Neural cell (in vitro differentiated cells): ENCODE measurements around the gene EML4. TPM values are rescaled to one million over a fixed set of nuclear protein-coding genes. Genes with fewer than 3 reads are reported as not detected.

Source experiments
- H2AFZ ChIP-seq: fragments of 200-600, 300-800 bp; sonication (generic), shearing (Covaris generic); 2 replicates; pipeline ENCODE4 v1.6.0; 2014; ENCODE audit warnings: low read depth, mild to moderate bottlenecking, antibody characterized with exemption, low read length, moderate library complexity
- H3F3A ChIP-seq: fragments of 200-600 bp; shearing (Covaris generic); 2 replicates; pipeline ENCODE4 v1.6.1; 2016; ENCODE audit warnings: mild to moderate bottlenecking, moderate library complexity, mixed read lengths, antibody characterized with exemption, low read length; ENCODE audit not compliant: insufficient read depth, poor library complexity, severe bottlenecking
- H3K27ac ChIP-seq: fragments of 200-600, 300-800 bp; sonication (generic), shearing (Covaris generic); 2 replicates; pipeline ENCODE4 v1.5.1; 2014; ENCODE audit warnings: mild to moderate bottlenecking, low read length, moderate library complexity
- H3K27me3 ChIP-seq: fragments of 300-800, 200-600 bp; sonication (generic), shearing (Covaris generic); 2 replicates; pipeline ENCODE4 v1.6.0; 2014; ENCODE audit warnings: mild to moderate bottlenecking, low read depth, low read length, moderate library complexity; ENCODE audit not compliant: insufficient read depth
- H3K36me3 ChIP-seq: fragments of 300-800, 200-600 bp; sonication (generic), shearing (Covaris generic); 2 replicates; pipeline ENCODE4 v1.5.1; 2014; ENCODE audit warnings: mild to moderate bottlenecking, antibody characterized with exemption, low read length, moderate library complexity; ENCODE audit not compliant: insufficient read depth
- H3K4me2 ChIP-seq: fragments of 300-800, 200-600 bp; sonication (generic), shearing (Covaris generic); 2 replicates; pipeline ENCODE4 v1.6.0; 2014; ENCODE audit warnings: mild to moderate bottlenecking, low read length
- H3K4me3 ChIP-seq: fragments of 300-800, 200-600 bp; sonication (generic), shearing (Covaris generic); 2 replicates; pipeline ENCODE4 v1.5.1; 2014; ENCODE audit warnings: mild to moderate bottlenecking, low read length, moderate library complexity
- H3K79me2 ChIP-seq: fragments of 200-600 bp; shearing (Covaris generic); replicated peaks from 2 replicates; pipeline ENCODE4 v1.6.0; 2014; ENCODE audit warnings: mild to moderate bottlenecking, low read length, moderate library complexity; ENCODE audit not compliant: insufficient read depth
- H3K9ac ChIP-seq: fragments of 300-800, 200-600 bp; sonication (generic), shearing (Covaris generic); 2 replicates; pipeline ENCODE4 v1.6.1; 2016; ENCODE audit warnings: mild to moderate bottlenecking, low read length, mixed read lengths
- H3K9me2 ChIP-seq: fragments of 200-600 bp; shearing (Covaris generic); 2 replicates; pipeline ENCODE4 v1.6.1; 2016; ENCODE audit warnings: mild to moderate bottlenecking, low read length, mixed read lengths; ENCODE audit not compliant: insufficient read depth
- H3K9me3 ChIP-seq: fragments of 200-600, 300-800 bp; sonication (generic), shearing (Covaris generic); 2 replicates; pipeline ENCODE4 v1.6.1; 2016; ENCODE audit warnings: mild to moderate bottlenecking, mixed run types, low read length, moderate library complexity, mixed read lengths
- H4K20me1 ChIP-seq: fragments of 200-600 bp; shearing (Covaris generic); 2 replicates; pipeline ENCODE4 v1.6.1; 2016; ENCODE audit warnings: mild to moderate bottlenecking, mixed run types; ENCODE audit not compliant: insufficient read depth
- CTCF ChIP-seq: fragments of 450-650 bp; IDR thresholded peaks from 2 replicates; pipeline ENCODE4 v1.5.1; 2014; ENCODE audit warnings: antibody characterized with exemption, mild to moderate bottlenecking, moderate library complexity; ENCODE audit not compliant: poor library complexity, severe bottlenecking
- EP300 ChIP-seq: fragments of 450-650 bp; conservative IDR thresholded peaks from 2 replicates; pipeline ENCODE4 v1.6.1; 2014; ENCODE audit warnings: antibody characterized with exemption, mild to moderate bottlenecking, moderate library complexity; ENCODE audit not compliant: poor library complexity, severe bottlenecking
- EZH2 ChIP-seq: fragments of 200-600, 300-800 bp; shearing (Covaris generic), sonication (generic); IDR thresholded peaks from 2 replicates; pipeline ENCODE4 v1.6.1; 2014; ENCODE audit warnings: antibody characterized with exemption, low read length, borderline replicate concordance, mild to moderate bottlenecking; ENCODE audit not compliant: insufficient read depth, poor library complexity, severe bottlenecking
- MXI1 ChIP-seq: fragments of 450-650 bp; conservative IDR thresholded peaks from 2 replicates; pipeline ENCODE4 v1.6.1; 2014; ENCODE audit warnings: antibody characterized with exemption, mild to moderate bottlenecking; ENCODE audit not compliant: poor library complexity, severe bottlenecking
- POLR2AphosphoS5 ChIP-seq: IDR thresholded peaks from 2 replicates; pipeline ENCODE4 v1.6.1; 2012
- RAD21 ChIP-seq: fragments of 450-650 bp; conservative IDR thresholded peaks from 2 replicates; pipeline ENCODE4 v1.6.1; 2014; ENCODE audit warnings: antibody characterized with exemption, mild to moderate bottlenecking, moderate library complexity
- REST ChIP-seq: IDR thresholded peaks from 2 replicates; pipeline ENCODE4 v1.6.1; 2012; ENCODE audit warnings: borderline replicate concordance
- SMC3 ChIP-seq: fragments of 450-650 bp; conservative IDR thresholded peaks from 2 replicates; pipeline ENCODE4 v1.6.1; 2014; ENCODE audit warnings: antibody characterized with exemption, mild to moderate bottlenecking, moderate library complexity; ENCODE audit not compliant: poor library complexity
- TAF1 ChIP-seq: IDR thresholded peaks from 2 replicates; pipeline ENCODE4 v1.6.1; 2012; ENCODE audit warnings: low read depth
- polyA plus RNA-seq: library from polyadenylated mRNA; depleted of rRNA; stranded (reverse); fragments of >200 nt; gene quantifications from 2 replicates; pipeline ENCODE4 v1.2.3, GENCODE V29; 2014

Gene EML4
- polyA plus RNA-seq, 1 donor from 2014 or later: 33.9 TPM

DNA sequence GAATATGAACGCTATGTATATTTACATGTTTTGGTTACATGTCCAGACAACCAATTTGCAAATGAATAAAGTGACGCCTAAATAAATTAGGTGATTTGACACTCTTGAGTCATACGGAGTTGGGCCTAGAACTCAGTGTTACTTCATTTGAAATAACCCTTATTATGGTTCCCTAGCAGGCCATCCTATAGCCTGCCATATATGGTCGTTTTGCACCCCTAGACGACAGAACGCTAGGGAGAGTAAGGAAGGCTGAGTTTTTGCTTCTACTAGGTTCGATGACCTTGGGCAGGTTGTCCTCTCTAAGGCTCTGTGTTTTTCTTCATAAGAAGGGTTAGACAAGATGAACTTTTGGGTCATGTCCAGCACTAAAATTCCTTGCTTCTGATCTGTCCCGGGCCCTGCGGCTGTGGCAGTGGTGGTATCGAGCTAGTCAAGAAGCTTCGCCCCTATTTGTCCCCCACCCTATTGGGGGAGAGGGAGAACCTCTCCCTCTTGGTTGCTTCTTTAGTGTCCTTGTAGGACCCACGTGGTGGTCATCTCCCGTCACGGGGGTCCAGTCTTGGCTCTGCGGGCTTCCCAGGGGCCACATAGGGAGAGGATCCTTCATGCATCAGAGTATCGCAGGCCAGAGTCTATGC, 574 bp upstream of the EML4 start:
- Histone ChIP-seq H3K4me2 (no peak overlapping the region), H3K27ac (peak overlapping the region; percentile 64), H3K9ac (peak overlapping the region; percentile 58)

DNA sequence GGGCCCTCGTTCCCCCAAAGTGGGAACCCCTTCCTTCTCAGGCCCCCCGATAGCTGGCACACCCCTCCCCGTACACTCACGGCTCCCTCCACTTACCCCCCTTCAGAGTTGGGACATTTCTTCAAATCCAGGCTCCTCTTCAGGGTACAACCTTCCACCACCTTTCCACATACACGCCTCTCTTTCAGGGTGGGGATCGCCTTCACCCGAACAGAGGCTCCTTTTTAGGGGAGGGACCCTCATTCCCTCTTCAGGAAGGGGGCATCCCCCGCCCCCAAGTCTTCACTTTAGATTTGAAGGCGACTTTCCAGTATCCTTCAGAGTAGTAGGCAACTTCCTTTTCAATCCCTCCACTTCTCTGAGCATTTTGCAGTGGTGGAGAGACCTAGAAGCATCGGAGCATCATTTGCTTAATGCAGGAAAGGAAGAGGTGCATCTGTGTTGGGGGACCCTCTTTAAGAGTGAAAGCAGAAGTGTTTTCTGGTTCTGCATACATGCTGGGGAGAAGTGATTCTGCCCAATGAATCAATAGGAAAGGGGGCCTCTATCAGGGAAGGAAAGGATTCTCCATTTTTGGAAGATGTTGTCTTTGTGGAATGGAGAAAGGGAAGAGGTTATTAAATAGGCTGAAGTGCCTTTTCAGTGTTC, 845 bp downstream of the EML4 start:
- H3K9me3 ChIP-seq: no peaks in the 10 kb centered on the region
- TF ChIP-seq POLR2AphosphoS5 (no peak), EP300 (no peak), CTCF (no peak), SMC3 (no peak), REST (no peak), TAF1 (no peak), RAD21 (no peak), MXI1 (no peak), EZH2 (no peak)
- H3K36me3 ChIP-seq: no peaks in the 10 kb centered on the region
- no peaks in the 10 kb centered on the region for H3K27me3 ChIP-seq
- peak overlapping the region; percentile 93 for H3K4me3 ChIP-seq
- peak overlapping the region; percentile 44 for H3K27ac ChIP-seq
- H3F3A ChIP-seq: no peaks in the 10 kb centered on the region
- peaks cover 20% of the 10 kb centered on the region for H3K79me2 ChIP-seq
- H3K9me2 ChIP-seq: no peaks in the 10 kb centered on the region
- H3K9ac ChIP-seq: peak overlapping the region; percentile 71
- no peaks in the 10 kb centered on the region for H4K20me1 ChIP-seq
- H3K4me2 ChIP-seq: peak overlapping the region; percentile 90
- peak overlapping the region; percentile 65 for H2AFZ ChIP-seq

More for the DNA sequence above, 574 bp upstream of the EML4 start:
- Histone ChIP-seq H3K4me3 (peak overlapping the region; percentile 93), H3K9me2 (no peaks in the 10 kb centered on the region), H4K20me1 (no peaks in the 10 kb centered on the region), H3K36me3 (no peaks in the 10 kb centered on the region), H2AFZ (peak overlapping the region; percentile 75), H3F3A (no peaks in the 10 kb centered on the region), H3K79me2 (peaks cover 20% of the 10 kb centered on the region), H3K27me3 (no peaks in the 10 kb centered on the region), H3K9me3 (no peaks in the 10 kb centered on the region)
- TF ChIP-seq POLR2AphosphoS5: no peak
- TF ChIP-seq RAD21: no peak
- TF ChIP-seq EP300: peak; percentile 12
- TF ChIP-seq TAF1: no peak
